ENCODE data around the gene STARD13.

GRCh38 chr13:33210090-33210489, 75.5 kb downstream of the STARD13 start:
- no peak for TF ChIP-seq CTCF (IDR thresholded peaks at IDR 0.05)
- no peak for TF ChIP-seq EP300 (IDR thresholded peaks at IDR 0.05)
- TF ChIP-seq POLR2A (IDR thresholded peaks at IDR 0.05) = no peak
- TF ChIP-seq POLR2AphosphoS5 (IDR thresholded peaks at IDR 0.05) = no peak

Data from stomach (tissue), 4 donors.